ENCODE data around the gene ANKEF1. TPM values are rescaled to one million over a fixed set of nuclear protein-coding genes. Genes with fewer than 3 reads are reported as not detected.

ANKEF1 gene
- total and polyA plus RNA-seq, 2 experiments from 2014 or later = 4.7 to 9.7 TPM

DNA sequence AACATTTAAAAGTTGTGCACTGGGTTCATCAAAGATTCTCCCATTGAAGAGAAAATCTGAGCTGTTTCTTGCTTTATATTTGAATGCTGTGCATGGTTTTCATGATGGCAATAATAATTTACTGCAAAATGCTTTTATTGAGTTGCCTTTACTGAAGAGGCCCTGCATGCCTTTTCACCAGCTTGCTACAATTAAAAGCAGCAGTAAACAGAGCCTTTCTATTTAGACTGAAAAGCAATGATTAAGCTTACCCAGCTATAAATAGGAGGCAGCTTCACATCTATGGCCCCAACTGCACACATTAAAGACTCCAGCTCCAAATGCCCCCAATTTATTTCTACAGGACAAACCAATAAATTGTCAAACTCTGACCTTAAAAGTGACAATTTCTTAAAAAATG is 70.3 kb downstream of the ANKEF1 start:
- Mint-ChIP-seq H3K4me1 (no peaks in the 10 kb centered on the region), H3K36me3 (ENCODE audit: low read depth) (no peaks in the 10 kb centered on the region), H3K27ac (no peak overlapping the region), H3K4me3 (no peak overlapping the region), H3K27me3 (ENCODE audit: insufficient read depth, low read depth, poor library complexity) (peaks cover 2% of the 10 kb centered on the region), H3K9me3 (no peaks in the 10 kb centered on the region)
- no peaks in the 10 kb centered on the region for H3K36me3 ChIP-seq (ENCODE audit: insufficient read depth)
- H3K9me2 ChIP-seq (ENCODE audit: insufficient read depth) = no peaks in the 10 kb centered on the region; the same call in 1 of the 2 replicates
- ATAC-seq (no peak), DNase-seq (ENCODE audit: low spot score) (no peak)
- no peaks in the 10 kb centered on the region for H3K4me1 ChIP-seq (ENCODE audit: insufficient read depth)
- H3K79me2 ChIP-seq (replicated peaks; ENCODE audit: insufficient read depth) = no peaks in the 10 kb centered on the region
- H2AFZ ChIP-seq = no peak overlapping the region
- TF ChIP-seq NANOG (IDR thresholded peaks at IDR 0.05; ENCODE audit: borderline replicate concordance) (no peak), EZH2phosphoT487 (IDR thresholded peaks at IDR 0.05; ENCODE audit: unreplicated experiment) (no peak), POLR2AphosphoS5 (IDR thresholded peaks at IDR 0.05; ENCODE audit: low read depth) (no peak), ZNF331 (CRISPR knock-in tag; IDR thresholded peaks at IDR 0.05; ENCODE audit: low read depth) (no peak), CREB1 (CRISPR knock-in tag; IDR thresholded peaks at IDR 0.05; ENCODE audit: low read depth) (no peak), CTCF (conservative IDR thresholded peaks at IDR 0.05; ENCODE audit: low read depth in 2 of 2) (no peak)
- TF ChIP-seq, protein P1, sequence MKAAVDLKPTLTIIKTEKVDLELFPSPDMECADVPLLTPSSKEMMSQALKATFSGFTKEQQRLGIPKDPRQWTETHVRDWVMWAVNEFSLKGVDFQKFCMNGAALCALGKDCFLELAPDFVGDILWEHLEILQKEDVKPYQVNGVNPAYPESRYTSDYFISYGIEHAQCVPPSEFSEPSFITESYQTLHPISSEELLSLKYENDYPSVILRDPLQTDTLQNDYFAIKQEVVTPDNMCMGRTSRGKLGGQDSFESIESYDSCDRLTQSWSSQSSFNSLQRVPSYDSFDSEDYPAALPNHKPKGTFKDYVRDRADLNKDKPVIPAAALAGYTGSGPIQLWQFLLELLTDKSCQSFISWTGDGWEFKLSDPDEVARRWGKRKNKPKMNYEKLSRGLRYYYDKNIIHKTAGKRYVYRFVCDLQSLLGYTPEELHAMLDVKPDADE (IDR thresholded peaks at IDR 0.05) = no peak
- H4K20me1 ChIP-seq (replicated peaks; ENCODE audit: insufficient read depth) = no peaks in the 10 kb centered on the region
- H3F3A ChIP-seq (replicated peaks; ENCODE audit: low read depth) = no peaks in the 10 kb centered on the region
- H3K4me2 ChIP-seq = no peak overlapping the region
- H3K27ac ChIP-seq (ENCODE audit: low read depth) = no peak overlapping the region
- H3K4me3 ChIP-seq = no peak overlapping the region
- no peaks in the 10 kb centered on the region for H3K27me3 ChIP-seq (ENCODE audit: insufficient read depth)

Small RNA genes lying within 50 kb of the gene (small RNA-seq; reads per million reads assigned to genes)
- gene RF00017 (ENCODE audit: low replicate concordance) = not detected

Other genes with a start within 250 kb of the ANKEF1 start
- gene PAK5, start 195.9 kb upstream of the ANKEF1 start, total RNA-seq (2014; rRNA removed; shearing (Covaris generic)) = 1.1 and 1.2 TPM in 2 replicates
- 0.50 and 0.57 TPM in 2 replicates for gene PAK5, start 195.9 kb upstream of the ANKEF1 start, polyA plus RNA-seq (2016; fragmentation: Nextera tagmentation; extraction: Ambion mirVana)
- 0.78 and 1.3 TPM in 2 replicates for gene SNAP25, start 183.8 kb downstream of the ANKEF1 start, total RNA-seq (2014; rRNA removed; shearing (Covaris generic))
- 0.73 and 0.82 TPM in 2 replicates for gene SNAP25, start 183.8 kb downstream of the ANKEF1 start, polyA plus RNA-seq (2016; fragmentation: Nextera tagmentation; extraction: Ambion mirVana)